IMR-90 (cell line): ENCODE results near the gene ADM5.

Experiments
- BHLHE40 ChIP-seq: fragments of 150-350 bp; IDR thresholded peaks from 2 replicates; pipeline ENCODE4 v1.6.1; 2016; ENCODE audit warnings: mild to moderate bottlenecking, low read depth, low read length
- CTCF ChIP-seq: conservative IDR thresholded peaks from 2 replicates; pipeline ENCODE4 v1.5.1; 2012; ENCODE audit warnings: mild to moderate bottlenecking, low read depth, low read length, improper control_type of control experiment
- ELK1 ChIP-seq: fragments of 150-350 bp; IDR thresholded peaks from 2 replicates; pipeline ENCODE4 v1.6.1; 2016; ENCODE audit warnings: low read depth, mild to moderate bottlenecking, low read length, moderate library complexity, borderline replicate concordance
- FOS ChIP-seq: fragments of 150-350 bp; IDR thresholded peaks from 2 replicates; pipeline ENCODE4 v1.6.1; 2016; ENCODE audit warnings: low read depth, low read length
- MAZ ChIP-seq: IDR thresholded peaks from 2 replicates; pipeline ENCODE4 v1.6.1; 2012; ENCODE audit warnings: low read depth, mild to moderate bottlenecking, low read length, improper control_type of control experiment, moderate library complexity, borderline replicate concordance
- MXI1 ChIP-seq: IDR thresholded peaks from 2 replicates; pipeline ENCODE4 v1.6.1; 2012; ENCODE audit warnings: low read depth, mild to moderate bottlenecking, low read length, moderate library complexity, borderline replicate concordance
- POLR2A ChIP-seq: IDR thresholded peaks from 2 replicates; pipeline ENCODE4 v1.6.1; 2012; ENCODE audit warnings: mild to moderate bottlenecking, low read depth, low read length
- RCOR1 ChIP-seq: IDR thresholded peaks from 2 replicates; pipeline ENCODE4 v1.6.1; 2012; ENCODE audit warnings: mild to moderate bottlenecking, low read length, improper control_type of control experiment; ENCODE audit not compliant: insufficient replicate concordance
- SMC3 ChIP-seq: fragments of 150-350 bp; IDR thresholded peaks from 2 replicates; pipeline ENCODE4 v1.6.1; 2016; ENCODE audit warnings: low read depth, mild to moderate bottlenecking, antibody characterized with exemption, low read length, moderate library complexity
- USF2 ChIP-seq: fragments of 150-350 bp; IDR thresholded peaks from 2 replicates; pipeline ENCODE4 v1.6.1; 2017; ENCODE audit warnings: mild to moderate bottlenecking, antibody characterized with exemption, low read length, low read depth

DNA sequence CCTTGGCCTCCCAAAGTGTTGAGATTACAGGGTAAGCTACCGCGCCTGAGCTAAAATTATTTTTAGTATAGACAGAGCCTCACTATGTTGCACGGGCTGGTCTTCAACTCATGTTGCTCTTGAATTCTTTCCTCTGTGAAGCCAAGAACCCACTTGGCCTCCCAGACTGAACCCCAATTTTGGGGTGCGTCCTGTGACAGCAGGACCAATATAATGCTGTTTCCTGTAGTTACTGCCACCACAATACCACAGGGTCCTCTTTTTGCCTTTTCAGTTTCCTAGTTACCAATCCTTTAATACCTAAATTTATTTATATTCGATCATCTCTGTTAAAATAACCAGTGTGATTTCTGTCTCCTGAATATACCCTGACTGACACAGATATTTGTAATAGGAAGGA is 40.8 kb downstream of the ADM5 start:
- TF ChIP-seq MAZ, result no peak
- TF ChIP-seq POLR2A, result no peak
- no peak for TF ChIP-seq CTCF
- TF ChIP-seq MXI1, result no peak
- no peak for TF ChIP-seq ELK1
- no peak for TF ChIP-seq RCOR1
- no peak for TF ChIP-seq SMC3
- no peak for TF ChIP-seq USF2
- no peak for TF ChIP-seq BHLHE40
- TF ChIP-seq FOS, result no peak
